Cardiac muscle cell (in vitro differentiated cells and primary cell): ENCODE data around the gene UBE2E3. TPM values are rescaled to one million over a fixed set of nuclear protein-coding genes. Genes with fewer than 3 reads are reported as not detected.
"Not testable (repeated sequence)": the region's sequence is repeated elsewhere in the genome, so short reads cannot be mapped to it uniquely, and the experiment has no call there.

Source experiments
- DNase-seq, 2 donors: peaks; one replicate each; pipeline versions ENCODE4 v3.0.0 to v3.0.0-alpha.2; 2010 to 2017; ENCODE audit warnings: low read depth in 1 of 2, low spot score in 1 of 2
- H3K27ac ChIP-seq: fragments of 200-600 bp; sonication (generic); 2 replicates; pipeline ENCODE4 v1.5.1; 2016
- H3K27me3 ChIP-seq: fragments of 200-600 bp; sonication (generic); 2 replicates; pipeline ENCODE4 v1.6.0; 2016; ENCODE audit warnings: control low read depth
- H3K36me3 ChIP-seq: fragments of 200-600 bp; sonication (generic); 2 replicates; pipeline ENCODE4 v1.5.1; 2016; ENCODE audit warnings: control low read depth
- H3K4me1 ChIP-seq: fragments of 200-600 bp; sonication (generic); 2 replicates; pipeline ENCODE4 v1.8.1; 2017; ENCODE audit warnings: low read depth, mild to moderate bottlenecking, mixed run types
- H3K4me3 ChIP-seq: fragments of 200-600 bp; sonication (generic); 2 replicates; pipeline ENCODE4 v1.5.1; 2016; ENCODE audit warnings: mild to moderate bottlenecking
- H3K9me3 ChIP-seq: fragments of 200-600 bp; sonication (generic); 2 replicates; pipeline ENCODE4 v1.5.1; 2017; ENCODE audit warnings: low read depth, mild to moderate bottlenecking, control low read depth
- CTCF ChIP-seq: IDR thresholded peaks from 2 replicates; pipeline ENCODE4 v1.5.1; 2012; ENCODE audit warnings: low read depth, mild to moderate bottlenecking, low read length
- polyA plus RNA-seq: library from polyadenylated mRNA; unstranded; fragments of >200 nt; fragmentation: Nextera tagmentation; extraction: Ambion mirVana; gene quantifications from 2 replicates; pipeline ENCODE4 v1.2.1, GENCODE V29; 2016
- total RNA-seq: library from RNA; depleted of rRNA; stranded (reverse); fragments of >200 nt; gene quantifications from 2 replicates; pipeline ENCODE4 v1.2.3, GENCODE V29; 2016

UBE2E3 gene
- total RNA-seq (128 and 196 TPM in 2 replicates), polyA plus RNA-seq (202 and 227 TPM in 2 replicates)

DNA sequence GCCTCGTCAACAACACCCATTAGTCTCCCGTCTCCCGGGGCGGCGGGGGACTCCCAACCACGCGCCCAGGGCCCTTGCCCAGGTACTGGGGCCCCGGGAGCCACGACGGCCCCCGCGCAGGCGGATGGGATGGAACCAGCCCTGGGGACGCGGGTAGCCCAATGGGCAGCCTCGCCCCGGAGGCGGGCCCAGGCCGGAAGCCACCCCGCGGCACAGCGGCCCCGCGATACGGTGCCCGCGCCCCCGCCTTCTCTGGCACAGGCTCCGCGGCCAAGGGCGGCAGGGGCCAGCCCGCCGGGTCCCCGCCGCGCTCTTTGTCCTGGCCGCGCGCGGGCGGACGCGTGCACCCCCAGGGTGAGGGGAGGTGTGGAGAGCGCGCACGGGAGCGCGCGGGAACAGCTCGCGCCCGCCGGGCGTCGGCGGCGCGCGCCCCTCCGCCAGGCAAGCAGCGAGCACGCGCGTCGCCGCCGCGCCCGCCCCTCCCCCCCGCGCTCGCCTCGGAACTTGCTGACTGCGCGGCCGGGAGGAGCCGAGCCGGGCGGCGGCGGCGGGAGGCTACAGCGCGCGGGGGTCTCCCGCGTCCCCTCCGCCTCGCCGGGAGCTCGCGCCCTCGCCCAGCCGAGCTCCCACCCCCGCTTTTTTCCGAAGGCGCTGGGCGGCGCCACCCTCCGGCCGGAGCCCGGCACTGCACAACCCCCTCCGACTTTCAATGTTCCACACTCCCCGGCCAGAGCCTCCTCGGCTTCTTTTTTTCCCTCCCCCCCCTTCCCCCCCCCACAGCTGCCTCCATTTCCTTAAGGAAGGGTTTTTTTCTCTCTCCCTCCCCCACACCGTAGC lies at the start of gene UBE2E3:
TSS of gene UBE2E3 (plus strand) at position 500 of the 837 bp plus-strand sequence. CDS start 1,438 bp downstream, outside the sequence.
- no peaks in the 10 kb centered on the region for H3K36me3 ChIP-seq
- peak; percentile 84 to 87 for DNase-seq
- peak within 1 kb of the TSS; percentile 92 for H3K4me3 ChIP-seq
- peaks cover 27% of the 10 kb centered on the region for H3K4me1 ChIP-seq
- peak; percentile 62 for TF ChIP-seq CTCF
- no peaks in the 10 kb centered on the region for H3K27me3 ChIP-seq
- no peaks in the 10 kb centered on the region for H3K9me3 ChIP-seq
- H3K27ac ChIP-seq = peak within 1 kb of the TSS; percentile 76

DNA sequence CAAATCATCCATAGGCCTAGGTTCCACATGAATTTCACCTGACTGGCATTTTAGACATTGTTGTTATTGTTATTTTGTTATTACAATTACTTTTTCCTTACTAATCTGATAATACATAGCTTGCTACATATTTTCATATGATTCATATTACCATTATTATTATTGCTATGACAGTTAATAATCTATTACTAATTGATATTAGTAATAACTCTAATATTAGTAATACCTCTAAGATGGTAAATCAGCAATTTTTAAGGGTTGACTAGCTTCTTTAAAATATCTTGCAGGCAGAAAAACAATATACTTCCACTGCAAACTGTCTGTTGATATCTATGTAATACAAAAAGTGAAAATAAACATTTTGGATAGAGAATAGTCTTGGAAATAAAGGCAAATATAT lies 48.6 kb upstream of the UBE2E3 start:
- H3K36me3 ChIP-seq = no peaks in the 10 kb centered on the region
- DNase-seq = no peak
- no peaks in the 10 kb centered on the region for H3K9me3 ChIP-seq
- no peaks in the 10 kb centered on the region for H3K27me3 ChIP-seq
- H3K4me1 ChIP-seq = no peaks in the 10 kb centered on the region
- no peak for TF ChIP-seq CTCF
- no peak overlapping the region for H3K27ac ChIP-seq
- no peak overlapping the region for H3K4me3 ChIP-seq

DNA sequence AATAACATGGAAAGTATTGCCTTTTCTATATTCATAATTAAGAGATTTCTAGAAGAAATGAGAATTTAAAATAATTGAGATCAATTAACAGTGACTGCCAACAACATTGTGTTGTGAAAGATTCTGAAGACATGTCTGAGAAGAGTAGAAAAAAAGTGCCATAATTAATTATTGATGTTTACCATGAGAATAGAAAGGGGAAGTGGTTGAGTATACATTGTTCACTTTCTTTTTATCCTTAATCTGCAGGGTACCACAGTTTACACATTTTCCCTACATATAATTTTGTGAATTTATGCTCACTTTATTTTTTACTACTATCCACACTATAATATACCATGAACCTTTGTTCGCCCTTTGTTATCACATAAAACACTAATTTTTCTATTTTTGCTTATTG lies 47.1 kb upstream of the UBE2E3 start:
- no peaks in the 10 kb centered on the region for H3K27me3 ChIP-seq
- no peaks in the 10 kb centered on the region for H3K36me3 ChIP-seq
- no peak for DNase-seq
- no peaks in the 10 kb centered on the region for H3K9me3 ChIP-seq
- no peak overlapping the region for H3K27ac ChIP-seq
- H3K4me1 ChIP-seq = no peaks in the 10 kb centered on the region
- no peak overlapping the region for H3K4me3 ChIP-seq
- no peak for TF ChIP-seq CTCF

DNA sequence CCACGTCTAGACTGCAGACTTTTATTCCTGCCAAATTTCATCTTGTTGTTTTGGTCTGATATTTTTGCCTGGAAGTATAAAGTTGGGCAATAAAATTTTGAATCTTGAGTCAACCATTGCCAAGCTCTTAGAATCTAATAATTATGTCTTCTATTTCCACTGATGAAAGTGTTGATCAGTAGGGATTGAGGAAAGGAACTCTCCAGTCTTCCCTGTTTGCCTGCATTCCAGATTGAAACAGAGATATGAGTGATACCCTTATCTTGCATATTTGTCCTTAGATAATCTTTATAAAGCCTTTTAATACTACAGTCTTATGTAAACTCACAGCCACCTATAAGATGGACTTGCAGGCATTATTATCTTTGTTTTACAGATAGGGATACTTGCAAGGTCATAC lies 45.5 kb upstream of the UBE2E3 start:
- Histone ChIP-seq H3K9me3 (no peaks in the 10 kb centered on the region), H3K27ac (no peak overlapping the region), H3K27me3 (no peaks in the 10 kb centered on the region), H3K4me3 (no peak overlapping the region), H3K36me3 (no peaks in the 10 kb centered on the region), H3K4me1 (no peaks in the 10 kb centered on the region)
- TF ChIP-seq CTCF = no peak
- peak in 1 of 2 donors; percentile 38 for DNase-seq

DNA sequence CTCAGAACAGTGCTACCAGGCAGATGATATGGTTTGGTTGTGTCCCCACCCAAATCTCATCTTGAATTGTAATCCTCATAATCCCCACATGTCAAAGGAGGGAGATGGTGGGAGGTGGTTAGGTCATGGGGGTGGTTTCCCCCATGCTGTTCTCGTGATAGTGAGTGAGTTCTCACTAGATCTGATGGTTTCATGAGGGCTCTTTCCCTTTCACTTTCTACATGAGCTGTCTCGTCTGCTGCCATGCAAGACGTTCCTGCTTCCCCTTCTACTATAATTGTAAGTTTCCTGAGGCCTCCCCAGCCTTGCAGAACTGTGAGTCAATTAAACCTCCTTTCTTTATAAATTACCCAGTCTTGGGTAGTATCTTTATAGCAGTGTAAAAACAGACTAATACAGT lies 42.9 kb upstream of the UBE2E3 start:
- not testable (repeated sequence) for H3K9me3 ChIP-seq, H3K27ac ChIP-seq, H3K36me3 ChIP-seq, H3K4me3 ChIP-seq, DNase-seq, H3K27me3 ChIP-seq, H3K4me1 ChIP-seq

DNA sequence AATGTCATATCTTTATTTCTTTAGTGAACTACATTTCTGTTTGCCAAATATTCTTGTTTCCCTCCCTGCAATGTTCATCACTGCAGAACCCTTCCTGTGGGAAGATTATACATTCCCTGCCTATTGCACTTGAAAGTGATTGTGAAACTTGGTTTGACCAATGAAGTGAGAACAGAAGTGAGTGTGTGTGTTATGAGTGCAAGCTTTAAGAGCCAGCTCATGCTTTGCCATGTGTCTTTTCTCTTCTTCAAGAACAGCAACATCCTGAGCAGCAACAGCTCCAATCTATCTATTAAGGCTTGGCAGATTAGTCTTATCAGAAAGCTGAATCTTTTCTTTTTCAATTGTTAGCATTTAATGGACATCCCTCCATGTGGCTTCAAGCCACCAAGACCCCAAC lies 42.0 kb upstream of the UBE2E3 start:
- TF ChIP-seq CTCF = no peak
- peak in 1 of 2 donors; percentile 85 for DNase-seq
- no peak overlapping the region for H3K4me3 ChIP-seq
- H3K4me1 ChIP-seq = no peaks in the 10 kb centered on the region
- H3K9me3 ChIP-seq = no peaks in the 10 kb centered on the region
- no peaks in the 10 kb centered on the region for H3K27me3 ChIP-seq
- no peak overlapping the region for H3K27ac ChIP-seq
- H3K36me3 ChIP-seq = no peaks in the 10 kb centered on the region
